ENCODE results near the gene FHIP1B. TPM values are rescaled to one million over a fixed set of nuclear protein-coding genes. Genes with fewer than 3 reads are reported as not detected.

FHIP1B gene
- total RNA-seq, 2 donors from 2014 or later = 16.9 to 25.4 TPM

- ATAC-seq (replicated peaks) = peak; percentile 59
- no peak overlapping the region for H3K27ac Mint-ChIP-seq
- no peaks in the 10 kb centered on the region for H3K27me3 Mint-ChIP-seq
- H3K36me3 Mint-ChIP-seq (ENCODE audit: low read depth) = peaks cover 3% of the 10 kb centered on the region
- no peaks in the 10 kb centered on the region for H3K9me3 Mint-ChIP-seq
- peaks cover 34% of the 10 kb centered on the region for H3K4me1 Mint-ChIP-seq
- no peak overlapping the region for H3K4me3 Mint-ChIP-seq
Measured at GRCh38 chr11:6201481-6201880, 33.0 kb downstream of the FHIP1B start.

- Mint-ChIP-seq H3K9me3 (no peaks in the 10 kb centered on the region), H3K27me3 (no peaks in the 10 kb centered on the region), H3K4me3 (no peak overlapping the region), H3K36me3 (ENCODE audit: low read depth) (no peaks in the 10 kb centered on the region), H3K4me1 (peaks cover 39% of the 10 kb centered on the region), H3K27ac (no peak overlapping the region)
- no peak for ATAC-seq (replicated peaks)
Measured at GRCh38 chr11:6200975-6201374, 33.5 kb downstream of the FHIP1B start.

GRCh38 chr11:6199174-6199810 lies 35.1 kb downstream of the FHIP1B start, which contains the start of gene OR52W1:
Gene OR52W1 (plus strand): TSS chr11:6199224. CDS start chr11:6199224, 0 bp downstream.
- H3K4me1 Mint-ChIP-seq = peaks cover 33% of the 10 kb centered on the region
- no peak within 1 kb of the TSS for H3K27ac Mint-ChIP-seq
- no peaks in the 10 kb centered on the region for H3K36me3 Mint-ChIP-seq (ENCODE audit: low read depth)
- no peak for ATAC-seq (replicated peaks)
- no peaks in the 10 kb centered on the region for H3K9me3 Mint-ChIP-seq
- no peak within 1 kb of the TSS for H3K4me3 Mint-ChIP-seq
- no peaks in the 10 kb centered on the region for H3K27me3 Mint-ChIP-seq

GRCh38 chr11:6197466-6198200 lies 36.8 kb downstream of the FHIP1B start:
- no peaks in the 10 kb centered on the region for H3K9me3 Mint-ChIP-seq
- no peak overlapping the region for H3K4me3 Mint-ChIP-seq
- H3K27ac Mint-ChIP-seq = no peak overlapping the region
- H3K27me3 Mint-ChIP-seq = no peaks in the 10 kb centered on the region
- no peaks in the 10 kb centered on the region for H3K36me3 Mint-ChIP-seq (ENCODE audit: low read depth)
- peaks cover 20% of the 10 kb centered on the region for H3K4me1 Mint-ChIP-seq
- peak; percentile 8 for ATAC-seq (replicated peaks)

- Mint-ChIP-seq H3K27me3 (no peaks in the 10 kb centered on the region), H3K4me1 (peaks cover 18% of the 10 kb centered on the region), H3K36me3 (ENCODE audit: low read depth) (no peaks in the 10 kb centered on the region), H3K27ac (no peak overlapping the region), H3K9me3 (no peaks in the 10 kb centered on the region), H3K4me3 (peak overlapping the region; percentile 5)
- peak; percentile 81 for ATAC-seq (replicated peaks)
Measured at GRCh38 chr11:6196396-6196795, 38.0 kb downstream of the FHIP1B start.

GRCh38 chr11:6194065-6194581 lies 40.3 kb downstream of the FHIP1B start:
- Mint-ChIP-seq H3K4me3 (no peak overlapping the region), H3K9me3 (no peaks in the 10 kb centered on the region)
- peak; percentile 62 for ATAC-seq (replicated peaks)

GRCh38 chr11:6191742-6192141 lies 42.7 kb downstream of the FHIP1B start:
- Mint-ChIP-seq H3K9me3 (no peaks in the 10 kb centered on the region), H3K36me3 (ENCODE audit: low read depth) (no peaks in the 10 kb centered on the region), H3K27ac (no peak overlapping the region), H3K4me3 (no peak overlapping the region), H3K4me1 (peaks cover 13% of the 10 kb centered on the region), H3K27me3 (no peaks in the 10 kb centered on the region)
- ATAC-seq (replicated peaks) = no peak

More at GRCh38 chr11:6194065-6194581, 40.3 kb downstream of the FHIP1B start:
- Mint-ChIP-seq H3K36me3 (ENCODE audit: low read depth) (no peaks in the 10 kb centered on the region), H3K27ac (no peak overlapping the region), H3K4me1 (peaks cover 13% of the 10 kb centered on the region), H3K27me3 (no peaks in the 10 kb centered on the region)

- Mint-ChIP-seq H3K27ac (no peak overlapping the region), H3K36me3 (ENCODE audit: low read depth) (no peaks in the 10 kb centered on the region), H3K9me3 (no peaks in the 10 kb centered on the region), H3K4me1 (no peaks in the 10 kb centered on the region), H3K4me3 (no peak overlapping the region), H3K27me3 (peaks cover 2% of the 10 kb centered on the region)
- ATAC-seq (replicated peaks) = no peak
Measured at GRCh38 chr11:6175440-6175839, 59.0 kb downstream of the FHIP1B start.

GRCh38 chr11:6170226-6170625 lies 64.2 kb downstream of the FHIP1B start, which contains the start of gene OR52B2:
Gene OR52B2 (minus strand): TSS chr11:6170326. CDS start chr11:6170326, 0 bp downstream.
- Mint-ChIP-seq H3K36me3 (ENCODE audit: low read depth) (no peaks in the 10 kb centered on the region), H3K9me3 (no peaks in the 10 kb centered on the region), H3K27me3 (peaks cover 11% of the 10 kb centered on the region), H3K27ac (no peak within 1 kb of the TSS), H3K4me1 (no peaks in the 10 kb centered on the region), H3K4me3 (no peak within 1 kb of the TSS)
- ATAC-seq (replicated peaks) = no peak

Other genes starting within 250 kb of the FHIP1B start
- not detected for gene OR52L1, start 247.7 kb downstream of the FHIP1B start, total RNA-seq
- not detected for gene OR56A4, start 227.7 kb downstream of the FHIP1B start, total RNA-seq
- not detected for gene OR56A1, start 203.9 kb downstream of the FHIP1B start, total RNA-seq
- gene OR56B4, start 127.0 kb downstream of the FHIP1B start, total RNA-seq = not detected
- not detected for gene OR52B2, start 64.3 kb downstream of the FHIP1B start, total RNA-seq
- gene OR52W1, start 35.4 kb downstream of the FHIP1B start, total RNA-seq = not detected
- not detected for gene C11orf42, start 29.1 kb downstream of the FHIP1B start, total RNA-seq
- gene CNGA4, start 4.5 kb upstream of the FHIP1B start, total RNA-seq = under 1 TPM in 1 of 2 donors, not detected in 1; 0.24 TPM
- not detected for gene CCKBR, start 25.2 kb upstream of the FHIP1B start, total RNA-seq
- 10 to 100 TPM in 1 of 2 donors, 1 to 10 TPM in 1; 7.6 to 37.2 TPM for gene CAVIN3, start 85.9 kb upstream of the FHIP1B start, total RNA-seq
- gene SMPD1, start 155.8 kb upstream of the FHIP1B start, total RNA-seq = 10 to 100 TPM; 12.9 to 15.2 TPM
- 10 to 100 TPM; 46.1 to 62.5 TPM for gene APBB1, start 184.5 kb upstream of the FHIP1B start, total RNA-seq
- gene HPX, start 206.4 kb upstream of the FHIP1B start, total RNA-seq = 1 to 10 TPM in 1 of 2 donors, under 1 TPM in 1; 0.58 to 1.3 TPM
- gene TRIM3, start 239.3 kb upstream of the FHIP1B start, total RNA-seq = 10 to 100 TPM in 1 of 2 donors, 1 to 10 TPM in 1; 7.0 to 10.7 TPM
- gene ARFIP2, start 246.7 kb upstream of the FHIP1B start, total RNA-seq = 10 to 100 TPM; 44.0 to 48.8 TPM
- 10 to 100 TPM; 42.7 to 43.7 TPM for gene TIMM10B, start 246.9 kb upstream of the FHIP1B start, total RNA-seq